ENCODE measurements around the gene FRS3. TPM values are rescaled to one million over a fixed set of nuclear protein-coding genes. Genes with fewer than 3 reads are reported as not detected.

FRS3 gene
- total and polyA plus RNA-seq, 2 of the 13 experiments (the other 11 are each of a cell fraction or from before 2014, with no cell fraction given) = 3.0 to 7.4 TPM

- TF ChIP-seq, protein P1, sequence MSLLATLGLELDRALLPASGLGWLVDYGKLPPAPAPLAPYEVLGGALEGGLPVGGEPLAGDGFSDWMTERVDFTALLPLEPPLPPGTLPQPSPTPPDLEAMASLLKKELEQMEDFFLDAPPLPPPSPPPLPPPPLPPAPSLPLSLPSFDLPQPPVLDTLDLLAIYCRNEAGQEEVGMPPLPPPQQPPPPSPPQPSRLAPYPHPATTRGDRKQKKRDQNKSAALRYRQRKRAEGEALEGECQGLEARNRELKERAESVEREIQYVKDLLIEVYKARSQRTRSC (CRISPR knock-in tag; IDR thresholded peaks at IDR 0.05; ENCODE audit: low read depth) = 0 out of 2 replicates have a peak, but pooled peaks have one; percentile 7
- TF ChIP-seq ZNF24 (IDR thresholded peaks at IDR 0.05) = peak; percentile 63; the same call in 1 of the 2 replicates
- TF ChIP-seq MYPOP (CRISPR knock-in tag; IDR thresholded peaks at IDR 0.05) = 0 out of 2 replicates have a peak, but pooled peaks have one; percentile 1
- peak; percentile 38; the same call in 1 of the 2 replicates for TF ChIP-seq ZNF235 (CRISPR knock-in tag; IDR thresholded peaks at IDR 0.05; ENCODE audit: borderline replicate concordance)
- TF ChIP-seq ZNF431 (CRISPR knock-in tag; IDR thresholded peaks at IDR 0.05; ENCODE audit: borderline replicate concordance, low read depth) = 0 out of 2 replicates have a peak, but pooled peaks have one; percentile 11
- TF ChIP-seq ZNF318 (CRISPR knock-in tag; IDR thresholded peaks at IDR 0.05) = 0 out of 2 replicates have a peak, but pooled peaks have one; percentile 19
- no peak for TF ChIP-seq DNMT3B (CRISPR knock-in tag; conservative IDR thresholded peaks at IDR 0.05)
- TF ChIP-seq SAFB2 (CRISPR knock-in tag; IDR thresholded peaks at IDR 0.05; ENCODE audit: borderline replicate concordance, low read depth) = no peak
- peak; percentile 83; the same call in 1 of the 2 replicates for TF ChIP-seq ZNF354B (CRISPR knock-in tag; IDR thresholded peaks at IDR 0.05)
- 0 out of 2 replicates have a peak, but pooled peaks have one; percentile 11 for TF ChIP-seq CHD2 (IDR thresholded peaks at IDR 0.05; ENCODE audit: low read depth, low read length)
- TF ChIP-seq HIVEP1 (CRISPR knock-in tag; IDR thresholded peaks at IDR 0.05) = peak; percentile 44; the same call in 1 of the 2 replicates
- TF ChIP-seq, protein P2, sequence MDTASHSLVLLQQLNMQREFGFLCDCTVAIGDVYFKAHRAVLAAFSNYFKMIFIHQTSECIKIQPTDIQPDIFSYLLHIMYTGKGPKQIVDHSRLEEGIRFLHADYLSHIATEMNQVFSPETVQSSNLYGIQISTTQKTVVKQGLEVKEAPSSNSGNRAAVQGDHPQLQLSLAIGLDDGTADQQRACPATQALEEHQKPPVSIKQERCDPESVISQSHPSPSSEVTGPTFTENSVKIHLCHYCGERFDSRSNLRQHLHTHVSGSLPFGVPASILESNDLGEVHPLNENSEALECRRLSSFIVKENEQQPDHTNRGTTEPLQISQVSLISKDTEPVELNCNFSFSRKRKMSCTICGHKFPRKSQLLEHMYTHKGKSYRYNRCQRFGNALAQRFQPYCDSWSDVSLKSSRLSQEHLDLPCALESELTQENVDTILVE (CRISPR knock-in tag; IDR thresholded peaks at IDR 0.05) = no peak
- peak; percentile 11; the same call in 1 of the 2 replicates for TF ChIP-seq ZBTB42 (CRISPR knock-in tag; IDR thresholded peaks at IDR 0.05)
- 0 out of 2 replicates have a peak, but pooled peaks have one; percentile 10 for TF ChIP-seq ZSCAN29 (CRISPR knock-in tag; conservative IDR thresholded peaks at IDR 0.05)
These were observed 6.2 kb upstream of the FRS3 start (continued) for GRCh38 chr6:41785689-41786450.
